ENCODE measurements around the gene PPIF.

- TF ChIP-seq ZNF766 (CRISPR knock-in tag; IDR thresholded peaks at IDR 0.05; ENCODE audit: borderline replicate concordance) (no peak), CTCF (CRISPR knock-in tag; IDR thresholded peaks at IDR 0.05) (no peak), RAD21 (CRISPR knock-in tag; IDR thresholded peaks at IDR 0.05) (no peak), PAX8 (CRISPR knock-in tag; IDR thresholded peaks at IDR 0.05; ENCODE audit: borderline replicate concordance) (no peak), ARNT (IDR thresholded peaks at IDR 0.05) (no peak), CSRNP1 (CRISPR knock-in tag; IDR thresholded peaks at IDR 0.05) (no peak), MAX (IDR thresholded peaks at IDR 0.05) (no peak), MAZ (IDR thresholded peaks at IDR 0.05; ENCODE audit: borderline replicate concordance, low read depth, low read length) (no peak), MAZ (CRISPR knock-in tag; IDR thresholded peaks at IDR 0.05; ENCODE audit: low read depth) (no peak), ZBTB46 (CRISPR knock-in tag; IDR thresholded peaks at IDR 0.05; ENCODE audit: borderline replicate concordance) (no peak), CEBPZ (IDR thresholded peaks at IDR 0.05; ENCODE audit: low read length) (no peak), ARNTL (CRISPR knock-in tag; IDR thresholded peaks at IDR 0.05) (no peak), POLR2A (IDR thresholded peaks at IDR 0.05; ENCODE audit: insufficient read depth in 1 of 2, low read depth in 2 of 2, low read length in 2 of 2) (no peak), TFAP4 (IDR thresholded peaks at IDR 0.05; ENCODE audit: borderline replicate concordance, low read depth) (no peak), RELA (CRISPR knock-in tag; IDR thresholded peaks at IDR 0.05) (no peak)
Measured at GRCh38 chr10:79327090-79327457, 20.2 kb upstream of the PPIF start.

All from HepG2 (cell line).